OCI-LY7 (cell line): Measurements from ENCODE around the gene PAFAH1B1. TPM values are rescaled to one million over a fixed set of nuclear protein-coding genes. Genes with fewer than 3 reads are reported as not detected.

Source experiments
- BruUV-seq: library from RNA; stranded (reverse); fragments of 400-500 nt; replicated peaks from 2 replicates; lab custom pipeline; 2021; lab: Mats Ljungman, UMichigan
- CTCF ChIA-PET: fragments of 300-600 bp; sonication (Branson Sonifier 250); formaldehyde crosslinking; loops from one replicate; lab custom pipeline; 2022; ENCODE audit warnings: antibody characterized with exemption; ENCODE audit not compliant: unreplicated experiment; lab: Charles Lee
- POLR2A ChIA-PET: fragments of 300-600 bp; sonication (Branson Sonifier 250); formaldehyde crosslinking; loops from one replicate; lab custom pipeline; 2022; ENCODE audit warnings: antibody characterized with exemption; lab: Charles Lee
- DNase-seq: peaks from one replicate; pipeline ENCODE4 v3.0.0-alpha.2; 2015; ENCODE audit warnings: low spot score
- H2AFZ ChIP-seq: fragments of 200-600 bp; sonication (generic), shearing (Covaris generic); 2 replicates; pipeline ENCODE4 v1.6.1; 2014; ENCODE audit warnings: mild to moderate bottlenecking, antibody characterized with exemption, low read length, moderate library complexity
- H3K27ac ChIP-seq: fragments of 200-600 bp; sonication (generic); 2 replicates; pipeline ENCODE4 v1.5.1; 2014; ENCODE audit warnings: mixed run types, low read depth, mild to moderate bottlenecking, moderate library complexity, low read length, inconsistent platforms; ENCODE audit not compliant: poor library complexity, severe bottlenecking
- H3K36me3 ChIP-seq: fragments of 200-600 bp; sonication (generic); 2 replicates; pipeline ENCODE4 v1.6.1; 2014; ENCODE audit warnings: mild to moderate bottlenecking, antibody characterized with exemption, low read length, moderate library complexity, mixed read lengths; ENCODE audit not compliant: insufficient read depth
- H3K4me1 ChIP-seq: fragments of 200-600 bp; sonication (generic); 2 replicates; pipeline ENCODE4 v1.5.1; 2014; ENCODE audit warnings: mild to moderate bottlenecking, low read length; ENCODE audit not compliant: insufficient read depth, poor library complexity, severe bottlenecking
- H3K4me2 ChIP-seq: fragments of 200-600 bp; sonication (generic); 2 replicates; pipeline ENCODE4 v1.6.1; 2014; ENCODE audit warnings: mild to moderate bottlenecking, low read length
- H3K4me3 ChIP-seq: fragments of 200-600 bp; sonication (generic); 2 replicates; pipeline ENCODE4 v1.5.1; 2014; ENCODE audit warnings: mild to moderate bottlenecking, low read depth, low read length; ENCODE audit not compliant: poor library complexity, severe bottlenecking
- H3K79me2 ChIP-seq: fragments of 200-600 bp; sonication (generic); 2 replicates; pipeline ENCODE4 v1.6.1; 2016; ENCODE audit warnings: low read depth, mild to moderate bottlenecking, low read length, moderate library complexity, mixed read lengths; ENCODE audit not compliant: insufficient read depth
- H3K9me2 ChIP-seq: fragments of 200-600 bp; sonication (generic); 2 replicates; pipeline ENCODE4 v1.6.1; 2016; ENCODE audit warnings: mild to moderate bottlenecking, low read length, mixed read lengths; ENCODE audit not compliant: insufficient read depth
- H3K9me3 ChIP-seq: fragments of 200-600 bp; sonication (generic); 2 replicates; pipeline ENCODE4 v1.6.1; 2014; ENCODE audit warnings: mild to moderate bottlenecking, mixed run types, low read length, mixed read lengths
- H4K20me1 ChIP-seq: fragments of 200-600 bp; sonication (generic); 2 replicates; pipeline ENCODE4 v1.6.1; 2014; ENCODE audit warnings: mild to moderate bottlenecking, antibody characterized with exemption, low read length, moderate library complexity, mixed read lengths; ENCODE audit not compliant: insufficient read depth
- EZH2phosphoT487 ChIP-seq: fragments of 200-600 bp; sonication (generic); IDR thresholded peaks from 2 replicates; pipeline ENCODE4 v1.6.1; 2018; ENCODE audit warnings: low read depth, borderline replicate concordance, mild to moderate bottlenecking, mixed run types, antibody characterized with exemption, low read length, moderate library complexity, mixed read lengths
- intact Hi-C: fragments of 100-400 bp; cut with micrococcal nuclease; formaldehyde crosslinking; loops from one replicate; pipeline ENCODE4 v1.10.0; 2022; ENCODE audit not compliant: unreplicated experiment
- total RNA-seq, 2 experiments: library from RNA; depleted of rRNA in 1 of 2; stranded (reverse); fragments of >200 nt in 1 of 2; shearing (Covaris generic) in 1 of 2; gene quantifications; 2 replicates each; pipeline ENCODE4 v1.2.3, GENCODE V29; 2014 to 2022
- TF ChIP-seq, protein P1 (sequence below): fragments of 200-600 bp; sonication (generic); conservative IDR thresholded peaks from 2 replicates; pipeline ENCODE4 v1.5.1; 2014; ENCODE audit warnings: mild to moderate bottlenecking, antibody characterized with exemption, low read length, moderate library complexity, mixed read lengths

PAFAH1B1 gene
- total RNA-seq, 2 experiments from 2014 or later = 51.1 to 127 TPM

DNA sequence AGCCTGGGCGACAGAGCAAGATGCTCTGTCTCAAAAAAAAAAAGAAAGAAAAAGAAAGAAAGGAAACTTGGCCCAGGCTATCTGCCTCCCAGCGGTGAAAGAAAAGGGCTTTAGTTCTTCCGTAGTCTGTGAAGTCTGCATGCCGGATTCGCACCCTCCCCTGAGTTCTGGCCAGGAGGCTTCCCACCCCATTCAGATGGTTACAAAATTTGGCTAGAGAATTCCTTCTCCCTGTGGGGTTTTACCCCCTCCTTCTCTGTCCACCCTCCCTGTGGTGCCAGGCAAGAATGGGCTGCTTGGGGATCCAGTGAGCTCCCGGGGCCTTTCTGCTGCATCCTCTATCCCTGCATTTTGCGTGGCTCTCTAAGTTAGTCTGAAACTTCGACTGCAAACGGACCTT, 37.8 kb downstream of the PAFAH1B1 start:
- Histone ChIP-seq H3K4me3 (no peak overlapping the region), H3K4me2 (no peak overlapping the region), H3K79me2 (peaks cover 100% of the 10 kb centered on the region), H3K27ac (no peak overlapping the region), H3K9me2 (no peaks in the 10 kb centered on the region), H3K9me3 (peaks cover 9% of the 10 kb centered on the region), H3K36me3 (peaks cover 27% of the 10 kb centered on the region), H2AFZ (no peak overlapping the region), H4K20me1 (peaks cover 24% of the 10 kb centered on the region), H3K4me1 (peaks cover 36% of the 10 kb centered on the region)
- TF ChIP-seq EZH2phosphoT487 = no peak
- TF ChIP-seq, protein P1, sequence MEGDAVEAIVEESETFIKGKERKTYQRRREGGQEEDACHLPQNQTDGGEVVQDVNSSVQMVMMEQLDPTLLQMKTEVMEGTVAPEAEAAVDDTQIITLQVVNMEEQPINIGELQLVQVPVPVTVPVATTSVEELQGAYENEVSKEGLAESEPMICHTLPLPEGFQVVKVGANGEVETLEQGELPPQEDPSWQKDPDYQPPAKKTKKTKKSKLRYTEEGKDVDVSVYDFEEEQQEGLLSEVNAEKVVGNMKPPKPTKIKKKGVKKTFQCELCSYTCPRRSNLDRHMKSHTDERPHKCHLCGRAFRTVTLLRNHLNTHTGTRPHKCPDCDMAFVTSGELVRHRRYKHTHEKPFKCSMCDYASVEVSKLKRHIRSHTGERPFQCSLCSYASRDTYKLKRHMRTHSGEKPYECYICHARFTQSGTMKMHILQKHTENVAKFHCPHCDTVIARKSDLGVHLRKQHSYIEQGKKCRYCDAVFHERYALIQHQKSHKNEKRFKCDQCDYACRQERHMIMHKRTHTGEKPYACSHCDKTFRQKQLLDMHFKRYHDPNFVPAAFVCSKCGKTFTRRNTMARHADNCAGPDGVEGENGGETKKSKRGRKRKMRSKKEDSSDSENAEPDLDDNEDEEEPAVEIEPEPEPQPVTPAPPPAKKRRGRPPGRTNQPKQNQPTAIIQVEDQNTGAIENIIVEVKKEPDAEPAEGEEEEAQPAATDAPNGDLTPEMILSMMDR = no peak
- no TSS peak for BruUV-seq
- intact Hi-C loops = no loop called here
- ChIA-PET POLR2A (no interaction called here), CTCF (no interaction called here)
- no peak for DNase-seq

DNA sequence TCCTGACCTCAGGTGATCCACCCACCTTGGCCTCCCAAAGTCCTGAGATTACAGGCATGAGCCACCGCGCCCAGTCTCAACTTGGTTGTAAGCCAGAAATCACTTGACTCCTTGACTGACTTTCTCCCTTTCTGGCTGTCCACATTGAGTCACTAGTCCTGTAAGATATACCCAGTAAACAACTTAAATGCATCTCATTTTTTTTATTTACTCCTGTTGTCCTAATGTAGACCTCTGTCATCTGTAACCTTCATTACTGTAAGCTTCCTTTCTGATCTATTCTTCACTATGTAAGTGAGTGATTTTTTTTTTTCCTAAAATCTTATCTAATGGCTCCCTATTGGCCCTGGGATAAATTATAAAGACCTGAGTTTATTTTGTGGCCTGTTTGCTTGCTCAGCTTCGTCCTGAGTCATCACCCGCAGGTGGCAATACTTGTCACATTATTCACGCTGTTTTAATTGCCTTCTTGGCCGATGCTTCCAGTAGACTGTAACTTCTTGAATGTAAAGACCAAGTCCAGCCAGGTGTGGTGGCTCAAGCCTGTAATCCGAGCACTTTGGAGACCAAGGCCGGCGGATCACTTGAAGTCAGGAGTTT, 41.0 kb downstream of the PAFAH1B1 start:
- H4K20me1 ChIP-seq = peaks cover 14% of the 10 kb centered on the region
- H3K4me2 ChIP-seq = no peak overlapping the region
- H3K4me1 ChIP-seq = peaks cover 21% of the 10 kb centered on the region
- H3K9me2 ChIP-seq = no peaks in the 10 kb centered on the region
- no peak overlapping the region for H3K27ac ChIP-seq
- H3K36me3 ChIP-seq = peaks cover 50% of the 10 kb centered on the region
- H3K79me2 ChIP-seq = peaks cover 93% of the 10 kb centered on the region
- DNase-seq = no peak
- CTCF ChIA-PET = no interaction called here
- TF ChIP-seq EZH2phosphoT487 = no peak
- TF ChIP-seq, protein P1 = no peak
- no peak overlapping the region for H2AFZ ChIP-seq
- H3K4me3 ChIP-seq = no peak overlapping the region
- BruUV-seq = no TSS peak
- H3K9me3 ChIP-seq = no peaks in the 10 kb centered on the region
- intact Hi-C loops = no loop called here
- POLR2A ChIA-PET = no interaction called here

GRCh38 chr17:2635241-2635640, 41.8 kb downstream of the PAFAH1B1 start:
- Histone ChIP-seq H4K20me1 (peaks cover 8% of the 10 kb centered on the region), H3K4me2 (no peak overlapping the region), H3K79me2 (peaks cover 90% of the 10 kb centered on the region), H3K4me1 (peaks cover 13% of the 10 kb centered on the region), H2AFZ (no peak overlapping the region), H3K4me3 (no peak overlapping the region), H3K9me3 (no peaks in the 10 kb centered on the region), H3K9me2 (no peaks in the 10 kb centered on the region), H3K27ac (no peak overlapping the region), H3K36me3 (peaks cover 58% of the 10 kb centered on the region)
- ChIA-PET POLR2A (no interaction called here), CTCF (no interaction called here)
- no peak for DNase-seq
- TF ChIP-seq EZH2phosphoT487 = no peak
- TF ChIP-seq, protein P1 = no peak
- no TSS peak for BruUV-seq
- intact Hi-C loops = no loop called here
